ENCODE data around the gene PDLIM1. TPM values are rescaled to one million over a fixed set of nuclear protein-coding genes. Genes with fewer than 3 reads are reported as not detected.

Gene PDLIM1
- total and polyA plus RNA-seq, 2 of the 8 experiments (the other 6 are each of a cell fraction or from before 2014, with no cell fraction given): 169 to 245 TPM

DNA sequence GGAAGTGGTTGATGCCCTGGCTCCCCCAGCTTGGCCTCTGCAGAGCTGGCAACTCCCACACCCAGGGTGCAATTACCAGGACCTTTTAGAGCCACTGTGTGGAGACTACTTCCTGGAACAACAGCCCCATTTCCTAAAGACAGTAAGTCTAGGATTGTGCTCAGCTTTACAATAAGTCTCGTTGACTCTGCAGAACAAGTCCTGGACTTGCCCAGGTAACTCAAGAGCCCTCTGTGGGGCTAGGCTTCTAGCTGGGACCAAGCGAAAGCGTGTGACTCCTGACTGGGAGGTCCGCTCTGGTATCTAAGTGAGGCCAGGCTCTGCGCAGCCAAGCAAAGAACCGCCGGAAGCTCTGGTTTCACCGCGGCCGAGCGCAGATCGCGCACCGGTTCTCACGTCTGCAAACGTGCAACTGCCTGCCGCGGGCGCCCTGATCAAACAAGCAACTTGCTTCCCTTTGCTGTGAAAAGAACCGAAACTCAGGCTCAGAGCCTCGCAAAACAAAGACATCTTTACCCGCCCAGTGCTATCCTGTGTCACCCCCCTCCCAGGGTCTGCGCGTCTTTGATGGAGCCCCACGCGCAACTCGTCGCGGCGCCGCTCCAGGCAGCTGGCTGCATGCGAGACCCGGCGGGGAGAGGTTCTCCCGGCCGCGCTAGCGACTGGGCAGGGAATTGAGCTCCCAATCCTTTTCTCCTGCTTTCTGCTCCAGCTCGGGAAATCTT lies 4.4 kb upstream of the PDLIM1 start (continued):
- TF ChIP-seq SAP30 (IDR thresholded peaks at IDR 0.05; ENCODE audit: insufficient read depth, insufficient replicate concordance, low read length) (no peak), BCL11A (IDR thresholded peaks at IDR 0.05; ENCODE audit: low read depth in 2 of 2, low read length in 2 of 2) (no peak), ASH2L (IDR thresholded peaks at IDR 0.05; ENCODE audit: low read length) (peak; percentile 78), POU5F1 (IDR thresholded peaks at IDR 0.05; ENCODE audit: low read depth, low read length) (no peak)
- TF ChIP-seq, protein P1, sequence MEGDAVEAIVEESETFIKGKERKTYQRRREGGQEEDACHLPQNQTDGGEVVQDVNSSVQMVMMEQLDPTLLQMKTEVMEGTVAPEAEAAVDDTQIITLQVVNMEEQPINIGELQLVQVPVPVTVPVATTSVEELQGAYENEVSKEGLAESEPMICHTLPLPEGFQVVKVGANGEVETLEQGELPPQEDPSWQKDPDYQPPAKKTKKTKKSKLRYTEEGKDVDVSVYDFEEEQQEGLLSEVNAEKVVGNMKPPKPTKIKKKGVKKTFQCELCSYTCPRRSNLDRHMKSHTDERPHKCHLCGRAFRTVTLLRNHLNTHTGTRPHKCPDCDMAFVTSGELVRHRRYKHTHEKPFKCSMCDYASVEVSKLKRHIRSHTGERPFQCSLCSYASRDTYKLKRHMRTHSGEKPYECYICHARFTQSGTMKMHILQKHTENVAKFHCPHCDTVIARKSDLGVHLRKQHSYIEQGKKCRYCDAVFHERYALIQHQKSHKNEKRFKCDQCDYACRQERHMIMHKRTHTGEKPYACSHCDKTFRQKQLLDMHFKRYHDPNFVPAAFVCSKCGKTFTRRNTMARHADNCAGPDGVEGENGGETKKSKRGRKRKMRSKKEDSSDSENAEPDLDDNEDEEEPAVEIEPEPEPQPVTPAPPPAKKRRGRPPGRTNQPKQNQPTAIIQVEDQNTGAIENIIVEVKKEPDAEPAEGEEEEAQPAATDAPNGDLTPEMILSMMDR (IDR thresholded peaks at IDR 0.05; ENCODE audit: control extremely low read depth in 1 of 3, insufficient read depth in 1 of 3, low read depth in 1 of 3, low read length in 3 of 3): peak in 1 of 3 experiments; percentile 2; a peak in 1 of 4 replicates

Measured in H1 (cell line).